T-helper 22 cell (primary cell): ENCODE results near the gene CFL1.
"Not testable (repeated sequence)": the region's sequence is repeated elsewhere in the genome, so short reads cannot be mapped to it uniquely, and the experiment has no call there.

Experiments
- DNase-seq: peaks from one replicate; pipeline ENCODE4 v3.0.0-alpha.2; 2020; ENCODE audit warnings: low read depth

Gene CFL1

DNA sequence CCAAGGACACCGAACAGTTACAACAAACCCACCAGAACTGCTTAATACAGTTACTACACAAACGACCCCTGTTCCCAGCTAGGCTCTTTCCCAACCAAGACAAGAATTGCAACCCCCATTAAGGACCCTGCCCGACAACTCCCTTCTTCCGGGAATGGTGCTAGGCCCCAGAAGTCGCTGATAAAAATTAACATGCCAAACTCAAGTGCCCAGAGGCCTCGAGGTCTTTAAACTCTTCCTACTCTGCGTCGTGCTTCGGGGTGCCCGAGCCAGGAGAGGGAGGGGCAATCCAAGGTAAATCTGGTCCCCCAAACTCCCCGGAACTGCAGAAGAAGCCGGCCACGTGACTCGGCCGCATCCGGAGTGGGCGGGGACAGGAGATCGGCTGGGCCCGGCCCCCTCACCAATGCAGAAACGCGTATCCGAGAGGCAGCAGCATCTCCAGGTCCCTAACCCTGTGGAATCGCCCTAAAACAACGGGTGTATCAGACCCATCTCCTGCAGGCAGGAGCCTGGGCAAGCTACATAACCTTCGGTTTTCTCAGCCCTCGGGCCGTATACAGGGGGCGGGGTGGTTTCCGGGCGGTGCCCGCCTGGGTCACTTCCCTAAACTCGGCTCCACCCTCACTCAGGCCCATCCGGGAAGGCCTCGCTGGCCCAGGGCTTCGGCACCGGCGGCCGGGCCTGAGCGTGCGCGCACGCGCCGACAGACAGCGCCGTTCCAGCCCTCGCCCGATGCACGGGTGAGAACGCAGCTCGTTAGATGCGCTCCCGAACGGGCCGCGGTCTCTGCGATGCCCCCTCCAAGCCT lies 1.1 kb downstream of the CFL1 start:
- DNase-seq = peak; percentile 76

DNA sequence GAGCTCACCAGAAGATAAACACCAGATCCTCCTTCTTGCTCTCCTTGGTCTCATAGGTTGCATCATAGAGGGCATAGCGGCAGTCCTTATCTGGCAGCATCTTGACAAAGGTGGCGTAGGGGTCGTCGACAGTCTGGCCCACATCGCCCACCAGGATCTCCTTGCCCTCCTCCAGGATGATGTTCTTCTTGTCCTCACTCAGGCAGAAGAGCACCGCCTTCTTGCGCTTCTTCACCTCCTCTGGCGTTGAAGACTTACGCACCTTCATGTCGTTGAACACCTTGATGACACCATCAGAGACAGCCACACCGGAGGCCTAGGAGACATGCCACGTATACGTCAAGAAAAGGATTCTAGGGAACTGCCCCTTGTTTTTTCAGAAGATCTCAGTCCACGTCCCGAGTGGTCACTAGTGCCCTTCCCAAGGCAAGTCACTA lies 2.0 kb downstream of the CFL1 start:
- no peak for DNase-seq

DNA sequence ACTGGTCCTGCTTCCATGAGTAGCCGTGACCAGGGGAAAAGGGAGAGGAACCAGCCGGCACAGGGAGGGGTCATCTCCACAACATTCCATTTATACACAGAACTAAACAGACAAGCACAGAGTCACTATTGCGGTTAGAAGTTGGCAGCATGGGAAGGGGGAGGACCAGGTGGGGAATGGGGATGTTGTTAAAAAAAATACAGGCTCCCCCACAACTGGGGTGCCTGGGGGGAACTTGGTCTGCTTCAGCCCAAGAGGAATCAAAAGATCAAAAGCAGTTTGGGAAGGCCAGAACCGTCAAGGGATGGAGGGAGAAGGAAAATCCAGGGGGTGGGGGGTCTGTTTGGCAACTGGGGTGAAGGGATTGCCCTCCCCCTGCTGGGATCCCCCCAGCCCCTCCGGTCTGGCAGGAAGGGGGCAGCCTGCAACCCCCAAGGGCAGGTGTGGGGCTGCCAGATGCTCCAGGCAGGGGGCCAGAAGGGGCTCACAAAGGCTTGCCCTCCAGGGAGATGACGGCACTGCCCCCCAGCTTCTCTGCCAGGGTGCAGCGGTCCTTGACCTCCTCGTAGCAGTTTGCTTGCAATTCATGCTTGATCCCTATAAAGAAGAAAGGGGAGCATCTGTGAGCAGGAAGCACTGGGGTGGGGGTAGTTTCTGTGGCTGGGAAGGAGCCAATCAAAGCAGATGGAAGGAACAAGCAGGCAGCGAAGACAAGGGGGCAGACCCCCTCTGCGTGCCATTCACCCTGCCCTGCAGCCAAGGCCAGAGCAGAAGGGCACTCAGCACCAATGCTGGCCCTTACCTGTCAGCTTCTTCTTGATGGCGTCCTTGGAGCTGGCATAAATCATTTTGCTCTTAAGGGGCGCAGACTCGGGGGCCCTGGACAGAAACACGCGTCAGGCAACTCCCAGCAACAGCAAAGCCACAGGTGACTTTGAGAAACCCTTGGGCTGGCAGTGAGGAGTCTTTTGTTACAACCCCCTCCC lies 2.8 kb downstream of the CFL1 start:
- DNase-seq = no peak

DNA sequence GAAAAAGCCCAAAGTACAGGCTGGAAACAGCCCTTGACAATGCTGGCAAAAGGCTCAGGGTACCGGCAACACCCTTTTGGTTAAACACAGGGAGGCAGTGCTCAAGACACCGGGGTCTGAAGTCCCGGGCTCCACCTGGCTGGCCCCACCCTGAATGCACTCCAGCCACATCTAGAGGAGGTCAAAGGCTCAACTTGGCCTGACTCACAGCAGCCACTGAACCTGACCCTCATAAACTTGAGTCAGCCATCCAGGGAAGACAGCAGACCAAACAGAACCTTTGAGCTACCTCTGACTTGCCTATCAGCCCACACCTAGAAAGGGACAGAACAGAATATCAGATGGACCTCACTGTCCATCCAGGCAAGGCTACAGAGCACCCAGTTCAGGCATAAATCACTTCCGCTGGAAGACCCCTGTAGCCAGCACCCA lies 3.8 kb downstream of the CFL1 start:
- DNase-seq = no peak

DNA sequence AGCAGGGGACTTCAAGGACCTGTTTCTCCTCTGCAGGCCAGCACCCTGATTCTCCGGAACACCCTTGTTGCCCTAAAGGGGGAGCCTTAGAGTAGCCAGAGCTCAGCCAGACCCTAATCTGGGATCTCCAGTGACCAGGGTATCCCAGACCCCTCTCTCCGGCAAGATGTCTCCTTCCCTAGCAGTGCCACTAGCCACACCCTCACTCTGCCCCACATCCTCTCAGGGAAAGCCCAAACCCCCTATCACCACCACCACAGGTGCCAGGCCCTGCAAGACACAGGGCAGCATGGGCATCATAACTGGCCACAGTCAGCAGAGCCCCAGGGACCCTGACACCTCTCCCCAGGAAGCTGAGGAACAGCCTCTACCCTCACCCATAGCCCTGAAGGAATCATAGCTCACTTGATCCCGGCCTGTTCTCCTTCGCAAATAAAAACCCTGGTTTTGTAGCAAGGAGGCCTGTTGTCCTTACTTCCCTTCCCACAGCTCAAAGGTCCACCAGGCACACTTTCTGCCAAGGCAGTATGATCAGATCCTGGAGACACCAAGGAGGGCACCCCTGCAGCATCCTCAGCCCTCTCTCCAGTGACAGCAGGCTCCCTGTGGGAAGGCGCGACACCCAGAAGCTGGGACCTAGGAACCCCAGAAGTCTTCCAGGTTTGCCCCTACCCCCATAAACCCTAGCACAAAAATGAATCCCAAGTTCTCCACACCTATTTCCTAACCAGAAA lies 4.6 kb downstream of the CFL1 start:
- DNase-seq = no peak

DNA sequence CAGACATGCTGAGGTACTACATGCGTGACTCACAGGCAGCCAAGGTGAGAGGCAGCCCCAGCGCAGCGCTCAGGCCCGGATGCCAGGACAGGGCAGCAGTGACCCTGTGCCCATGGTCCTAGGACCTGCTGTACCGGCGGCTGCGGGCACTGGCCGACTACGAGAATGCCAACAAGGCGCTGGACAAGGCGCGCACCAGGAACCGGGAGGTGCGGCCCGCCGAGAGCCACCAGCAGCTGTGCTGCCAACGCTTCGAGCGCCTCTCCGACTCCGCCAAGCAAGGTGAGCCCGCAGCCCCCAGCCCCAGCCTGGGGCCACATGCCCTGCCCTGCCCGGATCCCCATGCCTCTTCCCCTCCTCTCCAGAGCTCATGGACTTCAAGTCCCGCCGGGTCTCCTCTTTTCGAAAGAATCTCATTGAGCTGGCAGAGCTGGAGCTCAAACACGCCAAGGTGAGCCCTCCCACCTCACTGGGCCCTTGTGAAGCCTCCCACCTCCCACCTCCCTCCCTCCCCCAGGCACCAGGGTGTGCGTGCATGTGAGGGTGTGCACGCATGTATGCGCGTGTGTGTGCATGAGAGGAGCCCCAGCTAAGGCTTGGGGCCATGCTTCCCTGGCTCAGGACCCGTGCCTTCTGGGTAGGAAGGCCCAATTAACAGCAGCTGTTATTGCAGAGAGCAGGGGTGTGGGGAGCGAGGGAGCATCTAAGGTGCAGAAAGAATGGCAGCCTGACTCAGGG lies 5.3 kb downstream of the CFL1 start:
- DNase-seq = no peak

DNA sequence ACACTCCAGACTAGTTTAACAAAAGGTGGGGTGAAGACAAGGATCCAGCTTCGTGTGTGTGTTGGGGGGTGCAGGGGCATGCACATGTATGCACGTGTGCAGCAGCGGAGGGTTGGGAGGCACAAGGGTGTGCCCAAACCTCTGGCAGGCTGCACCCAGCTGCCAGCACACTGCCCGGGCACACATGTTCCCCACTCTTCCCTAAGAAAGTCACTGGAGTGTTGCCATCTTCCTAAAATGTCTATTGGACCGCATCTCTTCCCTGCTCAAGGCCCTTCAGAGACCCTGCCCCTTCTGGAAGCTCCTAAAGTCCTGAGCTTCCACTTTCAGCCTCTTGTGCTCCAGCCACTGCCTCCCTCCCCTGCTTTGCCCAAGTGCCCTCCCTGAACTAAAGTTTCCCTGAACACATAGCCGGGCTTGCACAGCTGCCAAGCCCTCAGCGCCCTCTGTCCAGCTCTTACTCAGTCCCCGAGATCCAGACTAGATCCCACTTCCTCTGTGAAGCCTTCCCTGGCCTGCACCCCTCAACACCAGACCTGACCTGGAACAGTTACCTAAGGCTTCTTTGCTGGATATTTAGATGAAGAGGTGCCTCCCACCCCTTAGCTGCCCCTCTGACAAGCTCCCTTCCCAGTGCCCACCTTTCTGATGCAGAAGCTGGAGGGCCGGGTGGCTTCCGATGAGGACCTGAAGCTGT lies 6.0 kb downstream of the CFL1 start:
- DNase-seq = no peak

DNA sequence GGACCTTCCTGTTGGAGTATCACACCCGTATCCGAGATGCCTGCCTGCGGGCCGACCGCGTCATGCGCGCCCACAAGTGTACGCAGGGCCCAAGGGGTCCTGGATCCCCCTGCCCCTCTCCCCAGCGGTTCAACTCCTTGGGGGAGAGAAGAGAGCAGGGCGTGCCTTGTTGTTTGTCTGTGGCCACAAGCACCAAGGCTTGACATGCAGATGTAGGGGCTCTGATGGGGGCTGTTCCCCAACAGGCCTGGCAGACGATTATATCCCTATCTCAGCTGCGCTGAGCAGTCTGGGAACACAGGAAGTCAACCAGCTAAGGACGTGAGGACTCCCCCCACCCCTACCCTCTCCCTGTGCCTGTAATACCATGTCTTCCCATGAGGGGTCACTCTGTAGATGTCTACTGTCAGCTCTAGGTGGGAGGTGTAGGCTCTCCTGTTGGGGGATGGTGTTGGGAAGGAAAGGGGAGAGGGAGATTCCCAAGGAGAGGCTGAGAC lies 6.8 kb downstream of the CFL1 start:
- DNase-seq = no peak

DNA sequence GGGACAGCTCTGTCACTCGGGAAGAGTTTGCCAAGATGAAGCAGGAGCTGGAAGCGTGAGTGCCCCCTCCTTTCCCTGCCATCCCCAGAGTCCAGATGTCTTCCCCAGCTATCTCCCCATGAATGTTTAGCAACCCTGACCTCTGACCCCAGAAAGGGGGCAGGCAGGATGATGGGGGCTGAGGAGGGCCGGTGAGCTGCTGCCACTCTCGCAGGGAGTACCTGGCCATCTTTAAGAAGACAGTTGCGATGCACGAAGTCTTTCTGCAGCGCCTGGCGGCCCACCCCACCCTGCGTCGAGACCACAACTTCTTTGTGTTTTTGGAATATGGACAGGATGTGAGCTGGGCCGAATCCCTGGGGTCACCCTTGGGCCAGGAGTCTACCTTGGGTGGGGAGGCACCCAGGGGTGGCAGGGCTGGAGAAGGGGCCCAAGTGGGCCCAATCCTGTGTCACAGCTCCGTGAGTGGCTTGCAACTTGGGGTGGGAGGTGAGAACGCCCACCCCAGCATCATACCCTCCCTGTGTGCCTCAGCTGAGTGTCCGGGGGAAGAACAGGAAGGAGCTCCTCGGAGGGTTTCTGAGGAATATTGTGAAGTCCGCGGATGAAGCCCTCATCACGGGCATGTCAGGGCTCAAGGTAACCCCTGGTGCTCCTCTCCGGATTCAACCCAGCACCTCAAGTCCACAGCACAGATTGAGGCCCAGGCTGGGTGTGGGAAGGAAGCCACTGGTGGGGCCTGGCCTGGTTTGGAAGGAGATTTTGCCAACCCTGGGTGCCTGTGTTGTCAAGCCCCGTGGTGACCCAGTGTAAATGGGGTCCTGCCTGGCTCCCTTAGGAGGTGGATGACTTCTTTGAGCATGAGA lies 7.5 kb downstream of the CFL1 start:
- DNase-seq = no peak

DNA sequence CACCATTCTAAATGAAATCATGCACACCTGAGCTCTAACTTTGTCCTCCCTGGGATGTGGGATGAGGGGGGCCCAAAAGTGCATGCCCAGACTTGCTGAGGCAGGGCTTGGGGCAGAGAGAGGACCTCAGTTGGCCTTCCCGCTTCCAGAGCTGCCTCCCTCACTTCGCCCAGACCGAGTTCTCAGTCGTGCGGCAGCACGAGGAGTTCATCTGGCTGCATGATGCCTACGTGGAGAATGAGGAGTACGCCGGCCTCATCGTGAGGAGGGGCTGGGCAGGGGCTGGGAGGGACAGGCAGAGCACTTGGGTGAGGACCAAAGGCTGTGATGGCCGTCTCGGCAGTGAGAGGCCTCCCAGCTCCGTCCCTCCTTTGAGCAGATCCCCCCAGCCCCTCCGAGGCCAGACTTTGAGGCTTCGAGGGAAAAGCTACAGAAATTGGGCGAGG lies 8.2 kb downstream of the CFL1 start:
- DNase-seq = no peak

DNA sequence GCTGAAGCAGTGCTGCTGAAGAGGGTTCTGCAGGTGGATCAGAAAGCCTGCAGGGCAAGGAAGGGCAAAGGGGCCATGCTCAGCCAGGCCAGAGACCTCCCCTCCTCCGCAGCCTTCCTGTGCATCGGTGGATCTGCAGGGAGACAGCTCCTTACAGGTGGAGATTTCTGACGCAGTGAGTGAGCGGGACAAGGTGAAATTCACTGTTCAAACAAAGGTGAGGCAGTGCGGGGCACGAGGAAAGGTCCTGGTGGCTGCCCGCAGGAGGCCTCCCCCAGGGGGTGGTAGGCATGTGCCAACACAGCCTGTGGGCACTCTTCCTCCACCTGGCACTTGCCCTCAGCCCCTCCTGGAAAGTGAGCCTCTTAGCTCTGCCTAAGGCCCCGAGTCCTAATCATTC lies 8.6 kb downstream of the CFL1 start:
- no peak for DNase-seq

DNA sequence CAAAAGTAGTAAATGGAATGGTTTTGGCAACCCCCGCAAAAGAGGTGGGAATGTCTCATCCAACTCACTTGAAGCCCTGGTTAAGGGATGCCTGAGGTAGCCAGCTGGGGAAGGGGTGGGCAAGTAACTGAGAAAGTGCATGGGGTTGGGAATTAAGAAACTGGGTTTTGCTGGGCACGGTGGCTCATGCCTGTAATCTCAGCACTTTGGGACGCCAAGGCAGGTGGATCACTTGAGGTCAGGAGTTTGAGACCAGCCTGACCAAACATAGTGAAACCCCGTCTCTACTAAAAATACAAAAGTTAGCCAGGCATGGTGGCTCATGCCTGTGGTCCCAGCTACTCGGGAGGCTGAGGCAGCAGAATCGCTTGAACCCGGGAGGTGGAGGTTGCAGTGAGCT lies 9.3 kb downstream of the CFL1 start:
- DNase-seq = not testable (repeated sequence)

DNA sequence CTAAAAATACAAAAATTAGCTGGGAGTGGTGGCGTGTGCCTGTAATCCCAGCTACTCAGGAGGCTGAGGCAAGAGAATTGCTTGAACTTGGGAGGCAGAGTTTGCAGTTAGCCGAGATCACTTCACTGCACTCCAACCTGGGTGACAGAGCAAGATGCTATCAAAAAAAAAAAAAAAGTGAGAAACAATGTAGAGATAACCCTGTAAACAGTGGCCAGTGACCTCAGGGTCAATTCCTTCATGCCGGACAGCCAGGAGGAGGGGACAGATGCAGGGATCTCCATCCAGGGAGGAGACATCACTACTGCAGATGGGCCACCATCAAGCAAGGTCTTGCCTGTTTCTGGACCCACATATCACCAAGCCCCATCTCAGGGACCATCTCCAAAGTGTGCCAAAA lies 10.2 kb downstream of the CFL1 start:
- no peak for DNase-seq

DNA sequence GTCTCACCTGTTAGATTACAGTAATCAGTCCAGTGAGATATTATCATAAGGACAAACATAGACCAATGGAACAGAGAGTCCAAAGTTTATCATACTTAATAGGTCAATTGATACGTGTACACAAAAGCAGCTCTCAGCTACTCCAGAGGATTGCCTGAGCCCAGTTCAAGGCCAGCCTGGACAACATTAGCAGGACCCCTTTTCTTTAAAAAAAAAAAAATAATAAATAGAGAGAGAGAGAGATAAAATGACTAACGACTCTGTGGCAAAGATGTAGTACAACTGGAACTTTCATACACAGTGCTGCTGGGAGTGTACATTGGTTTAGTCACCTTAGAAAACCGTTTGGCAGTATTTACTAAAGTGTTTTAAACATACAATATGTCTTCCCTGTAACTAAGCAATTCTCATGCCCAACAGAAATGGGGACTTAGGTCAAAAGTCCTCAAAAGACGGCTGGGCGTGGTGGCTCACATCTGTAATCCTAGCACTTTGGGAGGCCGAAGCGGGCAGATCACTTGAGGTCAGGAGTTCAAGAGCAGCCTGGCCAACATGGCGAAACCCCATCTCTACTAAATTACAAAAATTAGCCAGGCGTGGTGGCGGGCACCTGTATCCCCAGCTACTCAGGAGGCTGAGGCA lies 13.6 kb downstream of the CFL1 start:
- no peak for DNase-seq

DNA sequence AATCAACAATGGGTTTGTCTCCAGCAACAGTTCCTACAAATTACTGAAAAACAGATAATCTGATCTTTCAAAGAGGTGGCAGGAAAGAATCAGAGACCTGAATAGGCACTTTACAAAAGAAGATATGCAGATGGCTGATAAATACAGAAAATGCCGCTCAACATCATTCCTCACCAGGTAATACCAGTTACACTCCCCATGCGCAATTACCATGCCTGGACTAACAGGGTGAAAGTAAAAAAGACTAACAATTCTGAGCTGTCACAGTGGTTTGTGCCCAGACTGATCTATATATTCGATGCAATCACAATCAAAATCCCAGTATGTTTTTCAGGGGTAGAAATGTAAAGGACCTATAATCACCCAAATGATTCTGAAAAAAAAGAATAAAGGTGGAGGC lies 14.2 kb downstream of the CFL1 start:
- no peak for DNase-seq

DNA sequence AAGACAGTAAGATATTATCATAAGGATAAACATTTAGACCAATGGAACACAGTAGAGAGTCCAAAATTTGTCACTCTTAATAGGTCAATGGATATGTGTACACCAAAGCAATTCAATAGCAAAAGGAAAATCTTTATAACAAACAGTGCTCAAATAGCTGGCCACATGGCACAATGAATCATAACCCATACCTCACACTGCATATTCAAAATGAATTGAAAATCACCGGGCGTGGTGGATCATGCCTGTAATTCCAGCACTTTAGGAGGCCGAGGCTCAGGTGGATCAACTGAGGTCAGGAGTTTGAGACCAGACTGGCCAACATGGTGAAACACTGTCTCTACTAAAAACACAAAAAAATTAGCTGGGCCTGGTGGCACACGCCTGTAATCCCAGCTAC lies 15.8 kb downstream of the CFL1 start:
- no peak for DNase-seq

DNA sequence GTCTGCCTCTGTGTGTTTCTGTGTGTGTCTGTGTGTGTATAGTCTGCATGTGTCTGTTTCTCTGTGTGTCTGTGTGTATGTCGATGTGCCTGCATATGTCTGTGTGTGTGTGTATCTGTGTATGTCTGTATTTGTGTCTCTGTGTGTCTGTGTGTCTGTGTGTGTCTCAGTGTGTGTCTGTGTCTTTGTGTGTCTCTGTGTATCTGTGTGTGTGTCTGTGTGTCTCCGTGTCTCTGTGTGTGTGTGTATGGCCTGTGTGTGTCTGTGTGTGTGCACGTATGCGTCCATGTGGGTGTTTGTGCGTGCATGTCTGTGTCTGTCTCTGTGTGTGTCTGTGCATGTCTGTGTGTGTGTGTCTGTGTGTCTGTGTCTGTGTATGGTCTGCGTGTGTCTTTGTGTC lies 23.8 kb downstream of the CFL1 start:
- no peak for DNase-seq

DNA sequence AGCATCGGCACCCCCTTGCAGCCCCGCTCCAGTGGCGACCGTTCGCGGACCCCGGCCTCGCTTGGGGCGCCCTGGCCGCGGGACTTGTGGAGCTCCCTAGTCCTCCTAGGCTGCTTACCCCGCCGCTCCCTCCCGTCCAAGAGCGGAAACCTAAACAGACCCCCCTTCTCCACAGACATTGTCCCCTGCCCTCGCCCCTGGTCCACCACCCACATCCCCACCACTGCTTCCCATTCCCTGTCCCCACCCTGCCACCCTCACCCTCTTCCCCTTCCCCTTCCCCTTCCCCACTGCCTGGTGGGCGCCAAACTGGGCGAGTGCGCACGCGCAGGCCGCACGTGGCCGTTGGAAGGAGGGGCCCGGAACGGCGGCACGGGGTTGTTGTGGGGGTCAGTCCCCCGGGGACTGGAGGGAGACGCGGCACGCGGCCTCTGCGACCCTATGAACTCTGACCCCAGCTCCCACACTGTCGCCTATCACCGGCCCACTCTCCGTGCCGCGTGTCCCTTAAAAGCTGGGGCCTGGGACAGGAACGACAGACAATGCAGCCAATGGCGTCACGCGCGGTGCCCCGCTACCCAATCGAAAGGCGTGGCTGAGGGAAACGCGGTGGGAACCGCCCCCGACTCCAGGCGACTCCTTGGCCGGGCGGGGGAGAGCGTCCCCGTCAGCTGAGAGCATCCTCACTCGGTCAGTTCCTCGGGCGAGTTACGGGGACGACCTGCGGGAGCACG lies 24.5 kb downstream of the CFL1 start, which contains the start of gene SNX32:
SNX32 (plus strand) TSS at position 667 of the 734 bp plus-strand sequence. CDS start 103 bp downstream, outside the sequence.
- DNase-seq = peak; percentile 86
